Glomerular visceral epithelial cell (primary cell): ENCODE results near the gene E2F3.

Experiments
- DNase-seq: peaks from one replicate; pipeline ENCODE4 v3.0.0-alpha.2; 2016; ENCODE audit errors: extremely low spot score

E2F3 gene

DNA sequence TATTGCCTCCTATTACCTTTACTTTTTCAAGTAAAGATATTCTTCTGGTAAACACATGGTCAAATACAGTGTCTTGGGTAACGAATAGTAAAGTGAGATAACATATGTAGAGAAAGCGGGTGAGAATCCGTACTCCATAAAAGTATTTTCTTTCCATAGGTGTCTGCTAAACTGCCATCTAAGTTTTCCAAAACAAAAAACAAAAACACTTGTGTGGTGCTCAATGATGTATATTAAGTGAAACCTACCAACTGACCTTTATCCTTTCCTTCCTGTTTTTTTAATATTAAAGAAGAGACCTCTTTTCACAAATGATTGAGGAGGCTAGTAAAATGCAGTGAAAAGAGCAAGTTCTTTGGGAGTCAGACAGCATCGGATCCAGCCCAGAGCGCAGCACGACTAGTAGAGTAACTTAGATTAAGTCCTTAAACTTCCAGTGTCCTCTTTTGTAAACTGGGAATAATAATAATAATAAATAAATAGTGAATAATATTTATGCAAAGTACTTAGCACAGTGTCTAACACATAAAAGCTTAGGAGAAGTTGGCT is 132.1 kb downstream of the E2F3 start:
- DNase-seq, result no peak

DNA sequence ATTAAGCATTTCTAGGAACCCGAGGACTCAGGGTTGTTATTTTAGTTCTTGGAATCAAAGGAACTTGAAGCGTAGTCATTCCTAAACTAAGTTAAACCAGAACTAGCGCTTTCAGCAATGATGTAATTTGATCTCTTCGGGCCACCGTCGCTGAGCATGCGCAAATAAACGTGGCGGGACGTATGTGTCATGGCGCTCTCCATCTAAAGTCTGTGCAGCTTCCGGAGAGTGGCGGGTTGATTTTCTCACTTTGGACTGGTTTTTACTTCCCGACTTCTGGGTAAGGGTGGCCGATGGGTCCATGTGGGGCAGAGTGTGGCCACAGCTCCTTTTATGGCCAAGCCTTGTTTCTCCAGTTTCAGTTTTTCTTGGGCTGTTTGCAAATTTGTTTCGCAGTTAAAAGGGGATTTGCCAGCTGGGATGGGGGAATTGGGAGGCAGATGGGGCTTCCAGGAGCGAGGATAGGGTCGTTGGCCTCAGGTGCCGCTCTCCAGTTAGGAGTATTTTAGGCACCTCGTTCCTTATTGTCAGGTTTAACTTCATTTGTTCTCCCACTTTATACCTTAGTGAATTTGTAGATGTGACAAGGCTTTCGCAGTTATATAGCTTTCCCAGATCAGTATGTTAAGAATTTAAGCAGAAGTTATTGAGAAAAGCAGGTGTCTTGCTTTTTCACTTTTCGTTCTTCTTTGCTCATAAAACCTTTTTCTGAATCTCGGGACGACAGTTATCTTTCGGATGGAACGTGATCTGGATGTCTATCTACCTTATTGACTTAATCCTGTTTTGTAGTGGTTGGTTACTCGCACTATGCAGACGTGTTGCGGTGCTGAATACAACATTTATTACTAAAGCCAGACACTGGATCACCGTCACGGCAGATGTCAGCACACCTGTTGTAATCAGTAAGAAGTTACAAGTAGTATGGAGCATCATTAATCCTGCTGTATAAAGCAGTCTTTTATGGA is 132.9 kb downstream of the E2F3 start, which contains the start of gene CDKAL1:
Gene CDKAL1, plus strand, starts transcription at position 163 of the 968 bp plus-strand sequence. CDS start 11,894 bp downstream, outside the sequence.
- DNase-seq, result peak; percentile 89

DNA sequence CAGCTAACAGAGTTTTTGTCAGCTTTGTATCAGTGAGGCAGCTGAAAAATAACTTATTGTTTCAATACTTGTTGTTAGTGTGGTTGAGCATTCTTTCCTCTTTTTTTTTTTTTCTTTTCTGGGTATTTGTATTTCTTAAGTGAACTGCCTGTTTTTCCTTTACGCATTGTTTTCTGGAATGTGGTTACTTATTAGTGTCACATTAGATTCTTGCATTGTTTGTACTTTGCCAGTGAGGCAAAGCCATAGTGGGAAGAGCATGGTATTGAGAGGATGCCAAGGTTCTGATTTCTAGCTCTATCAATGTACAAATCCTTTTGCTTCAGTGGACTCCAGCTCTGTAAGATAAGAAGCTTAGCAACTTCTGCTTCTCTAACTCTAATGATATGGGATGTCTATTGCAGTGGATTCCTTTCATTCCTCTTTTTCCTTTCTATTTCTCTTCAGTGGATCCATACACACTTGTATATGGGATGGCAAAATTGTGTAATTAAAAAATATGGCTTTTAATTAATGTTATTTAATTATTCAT is 136.5 kb downstream of the E2F3 start:
- DNase-seq, result no peak

DNA sequence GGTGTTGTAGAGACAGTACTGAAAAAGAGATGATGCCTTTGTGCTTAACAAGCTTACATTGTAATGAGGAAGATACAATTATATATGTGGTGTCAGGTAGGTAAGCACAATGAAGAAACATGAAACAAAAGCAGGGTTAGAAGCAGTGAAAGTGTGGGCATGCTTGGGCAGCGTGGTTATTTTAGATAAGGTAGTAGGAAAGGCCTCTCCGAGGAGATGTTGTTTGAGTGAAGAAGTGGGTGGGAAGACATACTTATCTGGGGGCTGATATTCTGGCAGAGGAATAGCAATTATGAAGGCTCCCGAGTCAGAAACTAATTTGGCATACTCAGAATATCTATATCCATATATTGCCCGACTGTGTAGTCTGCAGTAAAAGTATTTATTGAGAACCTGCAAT is 137.2 kb downstream of the E2F3 start:
- no peak for DNase-seq

DNA sequence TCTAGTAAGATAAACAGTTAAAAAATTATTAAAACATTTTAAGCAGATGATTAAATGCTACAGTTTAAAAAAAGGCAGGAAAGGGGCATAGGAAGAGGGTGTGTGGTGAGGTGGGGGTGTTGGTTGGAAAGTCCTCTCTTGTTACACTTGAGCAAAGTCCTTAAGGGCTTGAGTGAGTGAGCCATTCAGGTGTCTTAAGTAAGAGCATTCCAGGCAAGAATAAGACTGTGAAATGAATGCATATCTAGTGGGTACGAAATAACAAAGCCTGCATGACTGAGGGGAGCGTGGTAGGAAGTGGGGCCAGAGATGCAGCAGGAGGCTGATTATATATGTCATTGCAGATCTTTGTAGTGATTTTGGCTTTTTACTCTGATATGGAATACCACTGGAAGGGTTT is 137.7 kb downstream of the E2F3 start:
- peak; percentile 16 for DNase-seq

DNA sequence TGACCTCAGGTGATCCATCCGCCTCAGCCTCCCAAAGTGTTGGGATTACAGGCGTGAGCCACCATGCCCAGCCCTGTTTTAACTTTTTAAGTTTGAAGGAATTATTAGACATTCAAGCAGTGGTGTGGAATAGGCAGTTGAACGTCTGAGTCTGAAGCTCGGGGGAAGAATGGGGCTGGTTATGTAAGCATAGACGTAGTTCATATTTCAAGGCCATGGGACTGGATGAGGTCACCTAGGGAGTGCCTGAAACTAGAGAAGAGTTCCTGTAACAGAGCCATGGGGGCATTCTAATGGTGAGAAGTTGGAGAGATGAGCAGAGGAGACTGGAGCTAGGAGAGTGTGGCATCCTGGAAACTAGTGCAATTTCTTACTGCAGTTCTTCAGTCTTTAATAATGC is 139.0 kb downstream of the E2F3 start:
- no peak for DNase-seq

DNA sequence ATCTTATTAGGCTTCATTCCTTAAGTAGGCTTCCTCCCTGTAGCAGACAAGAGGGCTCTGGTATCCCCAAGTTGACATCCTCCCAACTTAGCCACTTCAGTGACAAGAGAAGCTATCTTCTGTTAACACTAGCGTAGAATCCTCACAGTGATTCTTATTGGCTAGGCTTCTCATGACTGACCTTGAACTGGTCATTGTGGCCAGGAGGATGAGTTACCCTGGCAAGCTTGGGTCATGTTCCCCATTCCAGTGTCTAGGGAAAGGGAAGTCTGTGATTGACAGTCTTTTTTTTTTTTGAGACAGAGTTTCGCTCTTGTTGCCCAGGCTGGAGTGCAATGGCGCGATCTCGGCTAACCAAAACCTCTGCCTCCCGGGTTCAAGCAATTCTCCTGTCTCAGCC is 139.7 kb downstream of the E2F3 start:
- no peak for DNase-seq

DNA sequence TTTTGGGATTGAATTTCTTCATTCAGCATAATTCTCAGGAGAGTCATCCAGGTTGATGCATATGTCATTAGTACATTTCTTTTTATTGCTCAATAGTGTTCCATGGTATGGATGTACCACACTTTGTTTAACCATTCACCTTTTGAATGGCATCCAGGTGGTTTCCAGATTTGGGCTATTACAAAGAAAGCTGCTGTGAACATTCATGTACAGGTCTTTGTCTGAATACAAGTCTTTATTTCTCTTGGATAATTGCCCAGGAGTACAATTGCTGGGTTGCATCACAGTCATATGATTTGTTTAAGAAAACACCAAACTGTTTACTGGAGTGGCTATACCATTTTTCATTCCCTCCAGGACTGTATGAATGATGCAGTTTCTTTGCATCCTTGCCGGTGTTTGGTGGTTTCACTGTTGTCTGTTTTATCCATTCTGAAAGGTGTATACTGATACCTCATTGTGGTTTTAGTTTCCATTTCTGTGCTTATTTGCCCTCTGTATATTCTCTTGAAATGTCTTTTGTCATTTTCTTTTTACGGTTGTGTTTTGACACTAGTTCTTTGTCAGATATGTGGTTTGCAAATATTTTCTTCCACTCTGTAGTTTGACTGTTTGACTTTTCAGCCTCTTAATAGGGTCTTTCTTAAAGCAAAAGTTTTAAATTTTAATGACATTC is 141.4 kb downstream of the E2F3 start:
- peak; percentile 57 for DNase-seq
